CD4-positive, alpha-beta T cell treated with Interleukin-17A for 1 hour (primary cell): ENCODE results near the gene VAT1.

Experiments
- DNase-seq: peaks from one replicate; pipeline ENCODE4 v3.0.0-alpha.2; 2020

VAT1 gene

GRCh38 chr17:42967925-42968324, 54.3 kb downstream of the VAT1 start:
- DNase-seq, result no peak
